Bone marrow (tissue), 2 donors: ENCODE data around the gene TWF2.

ENCODE experiments used
- DNase-seq, 2 donors: peaks; one replicate each; lab custom pipeline; 2025; lab: John Stamatoyannopoulos, UW

TWF2 gene

DNA sequence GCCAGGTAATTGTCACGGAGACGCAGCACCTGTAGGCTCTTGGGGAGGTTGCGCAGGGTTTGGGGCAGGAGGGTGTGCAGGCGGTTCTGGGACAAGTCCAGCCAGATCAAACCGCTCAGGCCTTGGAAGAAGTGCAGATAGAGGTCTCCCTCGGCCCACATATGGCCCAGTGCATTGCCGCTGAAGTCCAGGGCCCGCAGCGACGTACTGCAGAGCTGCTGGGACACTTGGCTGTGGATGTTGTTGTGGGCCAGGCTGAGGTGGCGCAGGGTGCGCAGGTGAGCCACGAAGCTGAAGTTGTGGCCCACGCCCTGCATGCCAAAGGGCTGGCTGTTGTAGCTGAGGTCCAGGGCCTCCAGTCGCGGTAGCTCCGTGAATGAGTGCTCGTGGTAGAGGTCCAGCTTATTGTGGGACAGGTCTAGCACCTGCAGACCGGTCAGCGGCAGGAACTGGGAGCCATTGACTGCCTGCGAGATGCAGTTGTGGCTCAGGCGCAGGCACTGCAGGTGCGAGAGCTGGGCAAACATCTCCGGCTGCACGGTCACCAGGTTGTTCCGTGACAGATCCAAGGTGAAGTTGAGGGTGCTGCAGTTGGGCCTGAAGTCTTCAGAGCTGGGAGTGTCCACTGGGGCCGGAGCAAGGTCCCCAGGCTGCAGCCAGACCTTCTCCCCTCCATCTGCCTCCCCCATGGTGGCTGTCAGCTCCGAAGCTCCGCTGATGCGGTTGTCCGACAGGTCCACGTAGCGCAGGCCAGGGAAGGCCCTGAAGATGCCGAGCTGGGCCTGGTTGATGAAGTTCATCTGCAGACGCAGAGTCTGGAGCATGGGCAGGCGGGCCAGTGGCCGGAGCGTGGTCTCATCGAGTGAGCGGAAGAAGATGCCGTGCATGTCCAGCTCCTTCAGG lies 16.4 kb downstream of the TWF2 start:
- no peak for DNase-seq

DNA sequence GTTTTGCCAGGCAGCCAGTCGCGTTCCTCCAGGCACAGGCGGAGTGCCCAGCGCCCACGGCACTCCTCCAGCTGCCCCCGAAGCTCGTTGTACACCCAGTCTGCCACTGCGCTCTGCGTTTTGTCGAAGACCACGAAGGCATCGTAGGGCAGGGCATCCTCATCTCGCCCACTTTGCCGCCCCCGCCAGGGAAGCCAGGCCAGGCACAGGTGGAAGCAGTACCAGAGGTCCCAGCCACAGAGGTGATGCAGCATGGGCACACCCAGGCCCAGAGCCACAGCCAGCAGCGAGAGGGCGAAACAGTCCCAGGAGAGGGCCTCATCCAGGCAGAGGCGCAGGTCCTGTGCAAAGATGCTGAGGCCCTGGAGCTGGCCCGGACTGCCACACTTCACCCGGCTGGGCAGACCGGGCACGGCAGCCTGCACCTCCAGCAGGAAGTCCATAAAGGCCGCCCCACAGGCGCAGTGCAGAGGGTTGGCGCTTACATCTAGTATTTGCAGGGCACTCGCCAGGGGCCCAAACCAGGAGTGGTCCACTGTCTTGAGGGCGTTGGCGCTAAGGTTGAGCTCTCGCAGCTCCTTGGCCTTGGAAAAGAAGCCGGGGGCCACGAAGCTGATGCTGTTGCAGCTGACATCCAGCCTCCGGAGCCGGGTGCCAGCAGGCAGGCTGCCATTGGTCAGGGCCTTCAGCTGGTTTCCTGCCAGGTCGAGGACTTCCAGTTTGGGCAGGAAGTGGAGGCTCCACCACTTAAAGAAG lies 17.2 kb downstream of the TWF2 start:
- no peak for DNase-seq

DNA sequence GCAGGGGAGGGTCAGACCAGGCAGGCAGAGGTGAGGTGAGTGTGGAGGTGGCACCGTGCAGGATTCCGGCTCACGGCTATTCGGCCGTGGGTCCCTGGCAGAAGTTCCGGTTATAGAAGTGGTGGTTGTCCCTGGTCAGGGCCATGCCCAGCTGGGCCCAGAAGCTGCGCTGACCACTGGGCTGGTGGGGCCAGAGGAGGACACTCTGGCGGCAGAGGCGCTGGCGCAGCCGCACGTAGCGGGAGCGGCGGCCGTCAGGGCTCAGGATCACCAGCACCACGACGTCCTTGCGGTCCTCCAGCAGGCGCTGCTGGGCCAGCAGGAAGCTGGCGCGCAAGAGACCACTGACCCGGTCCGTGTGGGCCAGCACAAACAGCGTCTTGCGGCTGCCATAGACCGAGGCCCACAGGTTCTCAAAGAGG lies 17.8 kb downstream of the TWF2 start:
- no peak for DNase-seq

DNA sequence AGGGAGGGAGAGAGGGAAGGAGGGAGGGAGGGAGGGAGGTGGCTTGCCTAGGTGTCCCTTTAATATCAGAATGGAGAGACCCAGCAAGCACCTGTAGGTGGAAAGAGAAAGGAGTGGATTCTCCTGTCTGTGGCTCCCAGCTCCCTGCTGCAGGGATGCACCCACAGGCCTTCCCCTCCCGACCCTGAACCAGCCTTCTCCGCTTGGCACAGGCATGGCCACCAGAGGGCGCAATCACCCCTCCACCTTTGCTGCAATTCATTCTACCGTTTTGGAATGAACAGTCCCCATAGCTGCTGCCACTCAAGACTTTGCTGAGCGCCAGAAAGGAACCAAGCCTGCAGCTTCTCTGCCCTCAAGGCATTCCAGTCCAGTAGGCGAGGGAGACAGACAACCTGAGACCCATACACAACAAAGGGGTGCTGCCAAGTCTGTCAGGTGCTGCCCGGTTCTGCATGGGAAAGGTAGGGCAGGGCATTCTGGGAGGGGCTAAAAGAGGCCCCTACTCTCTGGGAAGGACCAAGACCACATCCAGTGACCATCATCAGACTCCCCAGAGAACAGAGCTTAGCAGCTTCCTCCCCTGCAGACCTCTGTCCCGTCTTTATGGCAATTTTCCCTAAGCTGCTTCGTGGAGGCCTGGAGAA lies 18.5 kb downstream of the TWF2 start:
- peak; percentile 60 to 71 for DNase-seq

DNA sequence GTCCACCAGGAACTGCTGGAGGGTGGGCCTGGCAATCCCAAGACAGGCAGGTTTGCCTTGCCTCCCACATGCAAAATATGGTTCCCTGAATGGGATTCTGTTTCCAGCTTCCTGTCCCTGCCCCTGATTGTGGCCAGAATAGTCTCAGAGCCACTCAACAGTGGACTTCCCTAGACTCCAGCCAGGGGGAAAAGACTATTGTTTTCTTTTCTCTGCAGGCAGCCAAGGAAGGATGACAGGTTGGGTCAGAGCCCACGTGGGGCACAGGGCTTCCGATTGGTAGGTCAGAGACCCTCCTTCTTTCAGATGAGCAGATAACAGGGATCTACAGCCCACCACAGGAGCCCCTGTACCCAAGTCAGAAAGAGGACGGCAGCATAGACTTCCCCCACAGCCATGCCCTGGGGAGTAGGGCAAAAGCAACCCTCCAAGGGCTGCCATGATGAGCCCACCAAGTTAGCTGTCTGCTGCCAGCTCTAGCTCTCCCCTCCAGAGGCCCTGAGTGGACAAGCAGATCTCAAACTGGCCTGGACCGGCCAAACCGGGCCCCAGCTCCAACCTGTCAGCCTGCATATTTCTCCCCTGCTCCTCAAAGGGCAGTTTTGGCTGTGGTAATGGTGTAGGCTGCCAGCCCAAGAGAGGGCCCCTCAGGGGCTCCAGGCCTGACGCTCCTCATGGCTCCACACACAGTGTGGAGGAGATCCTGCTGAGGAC lies 19.9 kb downstream of the TWF2 start:
- no peak for DNase-seq

DNA sequence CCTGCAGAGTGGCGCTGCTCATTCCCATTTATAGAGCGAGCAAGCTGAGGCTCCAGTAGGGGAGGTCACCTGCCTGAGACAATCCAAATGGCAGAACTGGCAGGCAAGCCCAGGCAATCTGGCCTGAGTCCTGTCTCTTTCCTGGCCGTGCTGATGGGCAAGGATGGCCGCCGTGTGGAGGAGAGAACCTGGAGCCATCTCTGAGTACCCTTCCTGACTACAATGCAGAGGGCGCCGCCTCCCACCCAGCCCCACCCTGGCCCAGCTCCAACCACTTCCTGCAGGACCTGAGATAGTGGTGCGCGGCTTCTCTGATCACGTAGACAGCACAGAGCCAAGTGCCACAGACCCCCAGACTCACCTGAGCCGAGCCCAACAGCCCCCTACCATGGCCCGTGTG lies 20.5 kb downstream of the TWF2 start:
- DNase-seq: no peak

DNA sequence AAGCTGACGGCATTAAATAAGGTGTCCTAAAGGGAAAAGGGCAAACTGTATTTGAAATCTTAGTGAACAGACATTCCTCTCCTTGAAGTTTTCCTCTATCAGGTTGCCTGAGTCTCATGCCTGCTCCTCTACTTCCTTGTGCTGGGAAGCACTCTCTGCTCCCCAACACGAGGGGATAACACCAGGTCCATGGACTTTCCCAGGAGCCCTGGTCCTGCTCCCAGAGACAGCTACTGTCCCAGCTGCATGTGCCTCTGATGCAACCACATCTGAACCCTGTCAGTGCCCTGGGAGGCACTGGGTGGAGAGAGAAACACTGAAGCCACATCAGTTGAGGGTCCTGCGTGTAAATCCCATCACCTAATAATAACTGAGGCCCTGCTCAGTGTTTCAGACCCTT lies 20.9 kb downstream of the TWF2 start:
- DNase-seq: no peak

DNA sequence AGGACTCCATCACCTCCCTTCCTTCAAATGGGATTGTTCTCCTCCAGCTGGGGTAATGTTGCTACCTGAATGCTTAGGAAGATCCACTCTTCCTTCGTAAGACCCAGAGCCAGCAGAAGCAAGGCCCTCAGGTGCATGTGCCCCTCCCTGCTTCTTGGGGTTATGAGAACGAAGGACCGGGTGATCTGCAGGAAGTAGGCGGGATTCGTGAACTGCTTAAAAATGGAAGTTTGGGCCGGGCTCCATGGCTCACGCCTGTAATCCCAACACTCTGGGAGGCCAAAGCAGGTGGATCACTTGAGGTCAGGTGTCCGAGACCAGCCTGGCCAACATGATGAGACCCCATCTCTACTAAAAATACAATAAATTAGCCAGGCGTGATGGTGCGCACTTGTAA lies 21.6 kb downstream of the TWF2 start:
- DNase-seq: no peak

DNA sequence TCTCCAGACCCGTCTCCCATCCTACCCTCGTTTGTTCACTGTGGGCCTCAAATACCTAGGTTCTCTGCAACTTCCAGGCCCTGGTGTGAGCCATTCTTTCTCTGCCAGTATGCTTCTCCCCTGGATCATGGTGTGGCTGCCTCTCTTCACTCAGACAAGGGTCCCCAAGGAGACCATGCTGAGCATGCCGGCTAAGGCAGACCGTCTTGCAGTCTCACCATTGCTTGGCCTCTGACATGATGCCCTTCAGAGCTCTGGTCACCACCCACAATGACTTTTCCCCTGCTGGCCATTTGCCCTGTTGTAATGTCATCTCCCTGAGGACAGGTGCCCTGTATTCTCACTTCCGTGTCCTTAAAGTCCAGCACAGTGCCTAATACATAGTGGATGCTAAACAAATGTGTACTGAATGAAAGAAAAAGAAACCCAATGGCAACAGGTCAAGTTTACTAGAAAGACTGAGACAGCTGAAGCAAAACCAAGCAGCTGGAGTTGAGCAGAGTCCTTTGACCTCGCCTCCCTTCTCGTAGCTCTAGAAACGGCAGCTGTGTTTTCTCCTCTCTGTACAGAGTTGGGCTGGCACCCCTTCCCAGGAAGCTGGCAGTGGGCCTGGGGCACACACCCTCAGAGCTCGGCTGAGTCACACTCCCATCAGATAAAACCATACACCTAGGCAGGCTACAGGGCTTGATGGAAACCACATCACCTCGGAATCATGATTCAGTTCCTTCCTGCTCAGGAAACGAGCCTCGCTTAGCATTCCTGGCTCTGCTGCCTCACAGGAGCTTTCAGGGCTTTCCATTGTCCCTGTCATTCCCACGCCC lies 22.2 kb downstream of the TWF2 start:
- DNase-seq: peak in 1 of 2 donors; percentile 71

DNA sequence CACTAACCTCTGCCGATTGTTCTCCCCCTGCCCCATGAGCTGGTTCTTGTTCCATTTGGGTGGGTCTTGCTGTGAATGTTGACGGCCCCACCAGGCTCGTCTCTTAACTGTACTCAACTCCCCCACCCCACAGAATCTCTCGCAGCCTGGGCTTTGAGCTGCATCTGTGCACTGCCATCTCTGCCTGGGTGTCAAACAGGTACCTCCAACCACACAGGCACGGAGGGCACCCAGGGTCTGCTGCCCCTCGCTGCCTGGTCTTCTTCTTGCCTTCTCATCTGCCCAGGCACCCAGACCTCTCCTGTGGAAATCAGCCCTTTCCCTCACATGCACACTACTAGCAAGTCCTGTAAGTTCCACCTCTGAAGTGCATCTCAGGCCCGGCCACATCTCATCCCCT lies 23.6 kb downstream of the TWF2 start:
- no peak for DNase-seq

DNA sequence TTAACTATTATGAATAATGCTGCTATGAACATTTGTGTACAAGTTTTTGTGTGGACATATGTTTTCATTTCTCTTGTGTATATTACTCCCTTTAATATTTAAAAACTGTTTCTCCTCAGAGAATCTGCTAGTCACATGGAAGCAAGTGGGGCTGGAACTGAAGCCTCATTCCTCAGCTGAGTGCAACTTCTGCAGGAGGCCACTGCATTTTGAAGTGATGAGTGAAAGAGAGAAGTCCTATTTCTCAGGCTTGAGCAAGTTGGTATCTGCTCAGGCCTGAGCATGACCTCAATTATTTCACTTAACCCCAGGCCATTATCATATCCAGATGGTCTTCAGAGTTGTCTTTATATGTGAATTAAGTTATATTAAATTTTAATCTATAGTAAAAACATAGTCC lies 25.1 kb downstream of the TWF2 start:
- DNase-seq: no peak

DNA sequence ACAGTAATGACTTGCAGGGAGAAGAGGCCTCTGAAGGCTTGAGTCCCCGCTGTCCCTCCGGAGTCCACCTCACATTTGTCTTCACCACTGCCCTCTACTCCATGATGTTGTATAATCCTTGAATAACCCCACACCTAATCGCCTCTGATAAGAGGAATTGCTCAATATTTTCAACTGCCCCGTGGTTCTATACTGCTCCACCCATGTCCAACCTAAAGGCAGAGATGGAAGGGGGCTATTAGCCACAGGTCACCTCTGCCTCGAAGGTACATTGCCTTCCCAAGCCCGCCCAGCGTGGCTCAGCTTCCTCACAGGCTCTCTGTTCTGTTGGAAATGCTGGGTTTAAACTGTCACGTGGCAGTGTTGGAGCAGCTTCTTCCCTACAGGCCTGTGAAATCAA lies 26.0 kb downstream of the TWF2 start:
- no peak for DNase-seq

DNA sequence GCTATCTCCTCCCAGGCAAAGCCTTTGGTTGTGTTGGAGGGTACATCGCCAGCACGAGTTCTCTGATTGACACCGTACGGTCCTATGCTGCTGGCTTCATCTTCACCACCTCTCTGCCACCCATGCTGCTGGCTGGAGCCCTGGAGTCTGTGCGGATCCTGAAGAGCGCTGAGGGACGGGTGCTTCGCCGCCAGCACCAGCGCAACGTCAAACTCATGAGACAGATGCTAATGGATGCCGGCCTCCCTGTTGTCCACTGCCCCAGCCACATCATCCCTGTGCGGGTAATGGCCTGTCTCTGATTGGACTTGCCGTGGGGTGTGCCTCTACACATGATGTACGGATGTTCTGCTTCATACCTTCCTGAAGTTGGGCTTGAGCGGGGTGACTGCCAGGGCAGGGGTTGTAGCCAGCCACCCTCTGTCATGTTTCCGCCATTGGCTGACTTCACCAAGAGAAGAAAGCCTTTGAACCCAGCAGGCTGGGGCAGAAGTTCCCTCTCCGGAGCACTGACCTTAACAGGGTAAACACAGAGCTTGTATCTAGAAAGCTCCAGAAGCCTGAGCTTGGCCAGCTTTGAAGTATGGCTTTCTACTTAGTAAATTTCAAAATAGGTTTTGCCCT lies 27.6 kb downstream of the TWF2 start:
- DNase-seq: no peak

DNA sequence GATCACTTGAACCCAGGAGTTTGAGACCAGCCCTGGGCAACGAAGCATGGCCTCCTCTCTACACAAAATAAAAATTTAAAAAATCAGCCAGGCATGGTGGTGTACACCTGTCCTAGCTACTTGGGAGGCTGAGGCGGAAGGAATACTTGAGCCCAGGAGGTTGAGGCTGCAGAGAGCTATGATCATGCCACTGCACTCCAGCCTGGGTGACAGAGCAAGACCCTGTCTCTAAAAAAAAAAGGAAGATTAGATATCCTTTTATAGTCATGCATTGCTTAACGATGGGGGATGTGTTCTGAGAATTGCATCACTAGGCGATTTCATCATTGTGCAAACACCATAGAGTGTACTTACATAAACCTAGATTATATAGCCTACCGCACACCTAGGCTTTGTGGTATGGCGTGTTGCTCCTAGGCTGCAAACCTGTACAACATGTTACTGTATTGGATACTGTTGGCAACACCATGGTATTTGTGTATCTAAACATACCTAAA lies 28.4 kb downstream of the TWF2 start:
- no peak for DNase-seq

DNA sequence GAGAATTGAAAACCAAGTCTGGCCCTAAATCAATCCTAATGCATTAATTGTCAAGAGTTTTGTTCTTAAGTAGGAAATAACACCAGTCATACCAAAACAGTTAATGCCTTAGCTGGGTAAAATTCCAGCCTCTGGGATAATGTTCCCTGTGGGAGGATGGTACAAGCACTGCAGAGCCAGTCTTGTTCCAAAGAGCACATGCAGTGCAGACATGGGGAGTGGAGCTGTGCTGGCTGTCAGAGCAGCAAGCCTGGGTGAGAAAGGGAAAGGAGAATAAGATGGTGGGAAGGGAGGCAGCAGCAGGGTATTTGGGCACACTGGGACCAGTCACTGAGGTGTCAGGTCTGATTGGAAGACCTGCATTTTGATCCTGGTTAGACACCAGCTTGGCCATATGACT lies 28.9 kb downstream of the TWF2 start:
- no peak for DNase-seq

DNA sequence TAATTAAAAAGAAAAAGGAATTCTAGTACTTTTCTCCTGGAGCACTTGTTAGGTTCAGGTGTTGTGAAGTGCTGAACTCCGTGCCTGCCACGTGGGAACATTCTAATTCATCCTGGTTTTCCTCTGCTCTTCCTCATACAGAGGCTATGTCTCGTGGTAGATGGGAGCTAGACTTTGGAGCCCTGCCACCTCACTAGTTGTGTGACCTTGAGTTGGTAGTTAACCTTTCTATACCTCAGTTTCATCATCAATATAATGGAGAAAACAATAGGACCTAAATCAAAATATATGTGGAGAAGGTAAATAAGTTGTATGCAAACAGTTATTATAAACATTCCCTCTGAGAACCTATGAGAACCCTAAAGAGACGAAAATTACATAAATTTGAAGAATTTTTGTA lies 30.4 kb downstream of the TWF2 start:
- DNase-seq: no peak

DNA sequence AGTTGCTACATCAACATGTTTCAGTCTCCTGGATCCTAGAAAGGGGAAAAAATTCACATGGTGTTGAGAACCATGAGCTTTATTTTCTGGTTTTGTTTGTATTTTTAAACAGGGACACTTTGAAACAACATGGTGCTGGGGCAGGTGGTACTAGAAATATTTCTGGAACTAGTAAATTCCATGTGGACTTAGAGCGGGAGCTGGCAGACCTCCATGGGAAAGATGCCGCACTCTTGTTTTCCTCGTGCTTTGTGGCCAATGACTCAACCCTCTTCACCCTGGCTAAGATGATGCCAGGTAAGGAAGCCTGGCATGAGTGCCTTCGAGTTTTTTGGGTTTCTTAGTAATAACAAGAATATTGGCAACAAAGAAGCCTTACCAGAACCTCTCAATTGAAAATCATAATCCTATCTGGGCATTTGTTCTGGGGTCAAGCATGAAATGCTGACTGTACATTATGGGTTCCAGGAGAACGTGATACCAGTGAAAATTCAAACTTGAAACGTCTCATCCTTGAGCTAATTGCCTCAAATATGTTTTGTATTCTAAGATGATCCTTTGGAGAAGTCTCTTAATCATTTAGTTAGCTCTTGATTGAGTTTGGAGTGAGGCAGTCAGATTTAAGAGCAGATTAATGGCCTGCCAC lies 33.1 kb downstream of the TWF2 start:
- DNase-seq: no peak

DNA sequence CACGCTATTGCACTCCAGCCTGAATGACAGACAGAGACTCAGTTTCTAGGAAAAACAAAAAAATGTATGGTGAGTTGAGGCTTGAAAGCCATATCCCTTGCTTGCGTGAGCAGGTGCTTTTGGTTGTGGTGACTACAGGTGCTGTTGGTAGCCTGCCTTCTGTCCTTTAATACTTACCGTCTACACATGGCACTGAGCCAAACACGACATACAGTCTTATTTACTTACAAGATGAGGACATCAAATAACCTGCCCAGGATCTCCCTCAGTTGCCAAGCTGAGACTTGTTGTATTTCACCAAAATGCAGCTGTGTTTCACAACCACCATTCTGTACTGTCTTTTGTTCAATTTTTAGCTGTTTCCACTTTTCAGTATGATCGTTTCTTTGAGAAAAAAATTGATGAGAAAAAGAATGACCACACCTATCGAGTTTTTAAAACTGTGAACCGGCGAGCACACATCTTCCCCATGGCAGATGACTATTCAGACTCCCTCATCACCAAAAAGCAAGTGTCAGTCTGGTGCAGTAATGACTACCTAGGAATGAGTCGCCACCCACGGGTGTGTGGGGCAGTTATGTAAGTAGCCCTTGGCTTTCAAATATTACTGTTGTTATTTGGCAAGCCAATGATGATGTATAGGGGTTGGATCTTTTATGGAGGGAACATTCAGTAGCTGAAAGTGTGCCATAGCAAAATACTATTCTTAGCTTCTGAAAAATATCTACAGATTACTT lies 34.5 kb downstream of the TWF2 start:
- no peak for DNase-seq

DNA sequence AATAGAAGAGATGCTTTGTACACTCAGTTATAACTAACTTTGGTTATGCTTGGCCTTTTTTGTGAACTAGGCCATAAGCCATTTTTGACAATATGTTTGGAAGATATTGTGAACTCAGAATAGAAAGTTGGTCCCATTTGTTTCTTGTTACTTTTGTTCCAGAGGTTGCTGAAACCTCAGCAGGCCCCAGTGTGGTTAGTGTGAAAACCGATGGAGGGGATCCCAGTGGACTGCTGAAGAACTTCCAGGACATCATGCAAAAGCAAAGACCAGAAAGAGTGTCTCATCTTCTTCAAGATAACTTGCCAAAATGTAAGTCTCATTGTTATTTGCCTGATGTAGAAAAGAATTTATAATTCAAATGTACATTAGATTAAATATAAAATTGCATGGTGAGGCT lies 35.3 kb downstream of the TWF2 start:
- DNase-seq: no peak
